ENCODE data around the gene MYL7.

DNA sequence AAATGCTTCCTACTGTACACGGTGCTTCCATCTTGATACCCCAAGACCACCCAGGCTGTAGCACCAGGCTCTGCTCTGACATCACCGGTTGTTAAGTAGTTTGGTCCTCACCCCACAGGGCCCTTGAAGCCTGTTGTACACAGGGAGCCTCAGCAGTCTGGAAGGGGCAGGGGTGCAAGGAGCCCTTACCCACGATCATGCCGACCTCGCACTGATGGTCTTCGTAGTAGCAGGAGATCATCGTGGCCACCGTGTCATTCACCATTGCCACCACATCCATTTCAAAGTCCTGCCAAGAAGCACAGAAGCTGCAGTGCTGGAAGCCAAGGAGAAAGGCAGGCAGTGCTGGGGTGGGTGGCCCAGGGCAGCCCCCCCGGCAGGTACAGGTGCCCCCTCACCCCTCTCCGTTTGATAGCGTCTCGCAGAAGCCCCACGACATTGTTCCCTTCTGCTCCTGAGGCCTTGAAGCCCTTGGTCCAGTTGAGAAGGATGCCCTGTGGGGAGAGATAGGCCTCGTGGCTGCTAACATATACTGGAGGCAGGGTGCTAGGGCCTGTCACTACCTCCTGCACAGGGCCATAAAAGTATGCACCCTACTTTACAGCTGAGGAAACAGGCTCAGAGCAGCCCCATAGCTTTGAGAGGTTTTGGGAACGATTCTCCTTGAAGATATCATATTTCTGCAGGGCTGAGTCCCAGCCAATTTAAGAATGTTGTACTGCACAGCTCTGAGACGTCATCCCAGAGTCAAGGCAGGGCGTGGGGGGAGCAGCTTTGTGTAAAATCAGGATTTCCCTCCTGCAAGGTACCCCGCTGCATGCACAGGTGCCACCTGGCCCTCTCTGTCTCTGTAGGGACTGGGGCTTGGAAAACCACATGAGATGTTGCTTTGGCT, 8.7 kb upstream of the MYL7 start:
- TF ChIP-seq, protein P1, sequence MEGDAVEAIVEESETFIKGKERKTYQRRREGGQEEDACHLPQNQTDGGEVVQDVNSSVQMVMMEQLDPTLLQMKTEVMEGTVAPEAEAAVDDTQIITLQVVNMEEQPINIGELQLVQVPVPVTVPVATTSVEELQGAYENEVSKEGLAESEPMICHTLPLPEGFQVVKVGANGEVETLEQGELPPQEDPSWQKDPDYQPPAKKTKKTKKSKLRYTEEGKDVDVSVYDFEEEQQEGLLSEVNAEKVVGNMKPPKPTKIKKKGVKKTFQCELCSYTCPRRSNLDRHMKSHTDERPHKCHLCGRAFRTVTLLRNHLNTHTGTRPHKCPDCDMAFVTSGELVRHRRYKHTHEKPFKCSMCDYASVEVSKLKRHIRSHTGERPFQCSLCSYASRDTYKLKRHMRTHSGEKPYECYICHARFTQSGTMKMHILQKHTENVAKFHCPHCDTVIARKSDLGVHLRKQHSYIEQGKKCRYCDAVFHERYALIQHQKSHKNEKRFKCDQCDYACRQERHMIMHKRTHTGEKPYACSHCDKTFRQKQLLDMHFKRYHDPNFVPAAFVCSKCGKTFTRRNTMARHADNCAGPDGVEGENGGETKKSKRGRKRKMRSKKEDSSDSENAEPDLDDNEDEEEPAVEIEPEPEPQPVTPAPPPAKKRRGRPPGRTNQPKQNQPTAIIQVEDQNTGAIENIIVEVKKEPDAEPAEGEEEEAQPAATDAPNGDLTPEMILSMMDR (IDR thresholded peaks at IDR 0.05; ENCODE audit: low read depth, low read length): no peak
- TF ChIP-seq, protein P2, sequence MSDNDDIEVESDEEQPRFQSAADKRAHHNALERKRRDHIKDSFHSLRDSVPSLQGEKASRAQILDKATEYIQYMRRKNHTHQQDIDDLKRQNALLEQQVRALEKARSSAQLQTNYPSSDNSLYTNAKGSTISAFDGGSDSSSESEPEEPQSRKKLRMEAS (IDR thresholded peaks at IDR 0.05; ENCODE audit: low read depth, low read length): no peak
- TF ChIP-seq POLR2A (IDR thresholded peaks at IDR 0.05; ENCODE audit: extremely low read depth, insufficient read length) (no peak), MYC (IDR thresholded peaks at IDR 0.05; ENCODE audit: low read depth, low read length) (no peak)
